Nephron (organoid): Measurements from ENCODE around the gene RAB35.

Experiments used
- H3K27ac Mint-ChIP-seq, 3 experiments: 2 replicates each; pipeline ENCODE4 v1.8.0; 2020; ENCODE audit warnings: mixed read lengths in 3 of 3, mild to moderate bottlenecking in 2 of 3, moderate library complexity in 1 of 3
- H3K27me3 Mint-ChIP-seq: 2 replicates; pipeline ENCODE4 v1.8.0; 2021; ENCODE audit warnings: low read depth, mild to moderate bottlenecking, moderate library complexity, mixed read lengths
- H3K36me3 Mint-ChIP-seq: 2 replicates; pipeline ENCODE4 v1.8.0; 2020; ENCODE audit warnings: low read depth, mixed read lengths
- H3K4me1 Mint-ChIP-seq: 2 replicates; pipeline ENCODE4 v1.8.0; 2020; ENCODE audit warnings: mixed read lengths
- H3K4me3 Mint-ChIP-seq, 3 experiments: 2 replicates each; pipeline ENCODE4 v1.8.0; 2020; ENCODE audit warnings: mild to moderate bottlenecking in 3 of 3, mixed read lengths in 3 of 3, moderate library complexity in 2 of 3
- H3K9me3 Mint-ChIP-seq: 2 replicates; pipeline ENCODE4 v1.8.0; 2020; ENCODE audit warnings: mixed read lengths
- CTCF ChIP-seq, 3 experiments: fragments of 200-600 bp; sonication (generic); IDR thresholded peaks; one replicate each; pipeline ENCODE4 v1.5.0; 2021; ENCODE audit warnings: antibody characterized with exemption in 3 of 3; ENCODE audit not compliant: unreplicated experiment in 3 of 3

Gene RAB35

GRCh38 chr12:120145164-120145563 is 28.6 kb upstream of the RAB35 start:
- no peak for TF ChIP-seq CTCF (IDR thresholded peaks at IDR 0.05; ENCODE audit: unreplicated experiment in 3 of 3)
- Mint-ChIP-seq H3K27ac (no peak overlapping the region), H3K4me3 (no peak overlapping the region), H3K27me3 (no peaks in the 10 kb centered on the region), H3K9me3 (no peaks in the 10 kb centered on the region), H3K4me1 (no peaks in the 10 kb centered on the region), H3K36me3 (peaks cover 70% of the 10 kb centered on the region)

GRCh38 chr12:120144215-120144614 is 27.7 kb upstream of the RAB35 start:
- Mint-ChIP-seq H3K4me3 (no peak overlapping the region), H3K36me3 (peaks cover 71% of the 10 kb centered on the region), H3K9me3 (no peaks in the 10 kb centered on the region), H3K27me3 (no peaks in the 10 kb centered on the region), H3K4me1 (no peaks in the 10 kb centered on the region), H3K27ac (no peak overlapping the region)
- TF ChIP-seq CTCF (IDR thresholded peaks at IDR 0.05; ENCODE audit: unreplicated experiment in 3 of 3): no peak

- no peak for TF ChIP-seq CTCF (IDR thresholded peaks at IDR 0.05; ENCODE audit: unreplicated experiment in 3 of 3)
- Mint-ChIP-seq H3K36me3 (peaks cover 66% of the 10 kb centered on the region), H3K27ac (no peak overlapping the region), H3K4me3 (no peak overlapping the region), H3K4me1 (no peaks in the 10 kb centered on the region), H3K27me3 (no peaks in the 10 kb centered on the region), H3K9me3 (no peaks in the 10 kb centered on the region)
Measured at GRCh38 chr12:120142231-120142877, 25.8 kb upstream of the RAB35 start.

GRCh38 chr12:120141336-120141735 is 24.8 kb upstream of the RAB35 start:
- Mint-ChIP-seq H3K36me3 (peaks cover 66% of the 10 kb centered on the region), H3K27me3 (no peaks in the 10 kb centered on the region), H3K27ac (no peak overlapping the region), H3K9me3 (no peaks in the 10 kb centered on the region), H3K4me1 (no peaks in the 10 kb centered on the region), H3K4me3 (no peak overlapping the region)
- TF ChIP-seq CTCF (IDR thresholded peaks at IDR 0.05; ENCODE audit: unreplicated experiment in 3 of 3): no peak

- H3K36me3 Mint-ChIP-seq: peaks cover 69% of the 10 kb centered on the region
- H3K9me3 Mint-ChIP-seq: no peaks in the 10 kb centered on the region
- H3K27me3 Mint-ChIP-seq: no peaks in the 10 kb centered on the region
- H3K4me1 Mint-ChIP-seq: no peaks in the 10 kb centered on the region
- no peak overlapping the region for H3K4me3 Mint-ChIP-seq
- no peak for TF ChIP-seq CTCF (IDR thresholded peaks at IDR 0.05; ENCODE audit: unreplicated experiment in 3 of 3)
- no peak overlapping the region for H3K27ac Mint-ChIP-seq
Measured at GRCh38 chr12:120140603-120141002, 24.1 kb upstream of the RAB35 start.

- TF ChIP-seq CTCF (IDR thresholded peaks at IDR 0.05; ENCODE audit: unreplicated experiment in 3 of 3): no peak
- Mint-ChIP-seq H3K9me3 (no peaks in the 10 kb centered on the region), H3K4me1 (no peaks in the 10 kb centered on the region), H3K27ac (no peak overlapping the region), H3K36me3 (peaks cover 67% of the 10 kb centered on the region), H3K4me3 (no peak overlapping the region), H3K27me3 (no peaks in the 10 kb centered on the region)
Measured at GRCh38 chr12:120139958-120140357, 23.4 kb upstream of the RAB35 start.
